ENCODE results near the gene USP30. TPM values are rescaled to one million over a fixed set of nuclear protein-coding genes. Genes with fewer than 3 reads are reported as not detected.
A peak's percentile ranks its signal among the peaks of the same experiment; 100 is the strongest.

Gene USP30
- total and polyA plus RNA-seq, 9 of the 15 experiments (the other 6 are each of a cell fraction or from before 2014, with no cell fraction given), result 1.4 to 15.2 (median 7.0) TPM

GRCh38 chr12:109120095-109120494 lies 67.7 kb downstream of the USP30 start:
- FAIRE-seq (no peak), ATAC-seq (no peak), DNase-seq (ENCODE audit: extremely low read depth in 1 of 4, low spot score in 3 of 4) (no peak)
- Histone ChIP-seq H3K9ac (ENCODE audit: insufficient read depth in 1 of 2, low read depth in 2 of 2, low read length in 2 of 2) (no peak overlapping the region), H3K4me3 (no peak overlapping the region), H3K4me2 (ENCODE audit: insufficient read depth, low read length) (no peak overlapping the region), H4K20me1 (replicated peaks; ENCODE audit: control insufficient read depth, insufficient read depth, low read length) (no peaks in the 10 kb centered on the region), H3K9me1 (ENCODE audit: control insufficient read depth, insufficient read depth, low read length) (no peaks in the 10 kb centered on the region), H3K9me3 (replicated peaks; ENCODE audit: control insufficient read depth, insufficient read depth, low read depth, low read length) (no peaks in the 10 kb centered on the region), H3K79me2 (ENCODE audit: control insufficient read depth, insufficient read depth, low read length) (no peaks in the 10 kb centered on the region), H3K4me1 (replicated peaks in 1 of 2; ENCODE audit: control insufficient read depth in 2 of 2, insufficient read depth in 2 of 2, low read length in 2 of 2) (peaks cover 0 to 7% of the 10 kb centered on the region in 2 experiments; a peak in 2 of 5 replicates), H3K27ac (ENCODE audit: extremely low read depth, low read depth, low read length) (no peak overlapping the region), H3K36me3 (ENCODE audit: control insufficient read depth, insufficient read depth, low read length) (no peaks in the 10 kb centered on the region), H2AFZ (ENCODE audit: low read depth, low read length) (no peak overlapping the region), H3K27me3 (ENCODE audit: control insufficient read depth in 2 of 2, insufficient read depth in 2 of 2, low read length in 2 of 2) (peaks cover 0 to 5% of the 10 kb centered on the region in 2 experiments; a peak in 3 of 5 replicates)
- BruUV-seq (replicated peaks), result no TSS peak
- ChIA-PET POLR2A (interaction anchor here (0.5 to 0.7 kb wide), 2 partner anchors 38 to 124 kb away, joined by 3 read pairs; no protein-coding TSS in a partner anchor), CTCF (ENCODE audit: low intra/inter-chr PET ratio) (no interaction called here)
- WGBS (ENCODE audit: insufficient coverage, low coverage, missing lambda C conversion rate), result 14% methylated on average over 2 of the region's 2 CpGs
- TF ChIP-seq ZNF239 (CRISPR knock-in tag; IDR thresholded peaks at IDR 0.05), result peak; percentile 99
- peak; percentile 25 for TF ChIP-seq RBM25 (IDR thresholded peaks at IDR 0.05; ENCODE audit: low read depth, low read length, severe bottlenecking)
- TF ChIP-seq HIVEP1 (CRISPR knock-in tag; IDR thresholded peaks at IDR 0.05), result no peak
- TF ChIP-seq XRCC5 (IDR thresholded peaks at IDR 0.05; ENCODE audit: low read depth, low read length), result no peak
- TF ChIP-seq CGGBP1 (CRISPR knock-in tag; IDR thresholded peaks at IDR 0.05), result no peak
- no peak for TF ChIP-seq POLR2H (tag; IDR thresholded peaks at IDR 0.05; ENCODE audit: low read depth)
- in situ Hi-C loops (cut with MboI) (no loop called here), intact Hi-C loops (cut with micrococcal nuclease) (no loop called here)

- FAIRE-seq, result no peak
- Histone ChIP-seq H3K79me2 (ENCODE audit: control insufficient read depth, insufficient read depth, low read length) (no peaks in the 10 kb centered on the region), H3K27ac (ENCODE audit: extremely low read depth, low read depth, low read length) (no peak overlapping the region), H3K36me3 (ENCODE audit: control insufficient read depth, insufficient read depth, low read length) (no peaks in the 10 kb centered on the region), H3K4me3 (no peak overlapping the region), H3K9me3 (replicated peaks; ENCODE audit: control insufficient read depth, insufficient read depth, low read depth, low read length) (no peaks in the 10 kb centered on the region), H4K20me1 (replicated peaks; ENCODE audit: control insufficient read depth, insufficient read depth, low read length) (no peaks in the 10 kb centered on the region), H3K9me1 (ENCODE audit: control insufficient read depth, insufficient read depth, low read length) (no peaks in the 10 kb centered on the region), H3K4me2 (ENCODE audit: insufficient read depth, low read length) (no peak overlapping the region), H3K27me3 (ENCODE audit: control insufficient read depth in 2 of 2, insufficient read depth in 2 of 2, low read length in 2 of 2) (peaks cover under 1 to 5% of the 10 kb centered on the region in 2 experiments; a peak in 3 of 5 replicates), H3K9ac (ENCODE audit: insufficient read depth in 1 of 2, low read depth in 2 of 2, low read length in 2 of 2) (no peak overlapping the region), H2AFZ (ENCODE audit: low read depth, low read length) (no peak overlapping the region), H3K4me1 (replicated peaks in 1 of 2; ENCODE audit: control insufficient read depth in 2 of 2, insufficient read depth in 2 of 2, low read length in 2 of 2) (peaks cover 0 to 7% of the 10 kb centered on the region in 2 experiments; a peak in 2 of 5 replicates)
- in situ Hi-C loops (cut with MboI) (no loop called here), intact Hi-C loops (cut with micrococcal nuclease) (no loop called here)
- POLR2A ChIA-PET, result interaction anchor here (0.5 kb wide), 1 partner anchor 38 kb away, joined by 3 read pairs; no protein-coding TSS in a partner anchor
- no TSS peak for BruUV-seq (replicated peaks)
- WGBS (ENCODE audit: insufficient coverage, low coverage, missing lambda C conversion rate), result 13% methylated on average over 4 of the region's 4 CpGs
- DNase-seq (ENCODE audit: extremely low read depth in 1 of 4, low spot score in 3 of 4), result no peak
- no peak for ATAC-seq
- CTCF ChIA-PET (ENCODE audit: low intra/inter-chr PET ratio), result no interaction called here
- TF ChIP-seq NR1H2 (CRISPR knock-in tag; IDR thresholded peaks at IDR 0.05) (no peak), POLR2H (tag; IDR thresholded peaks at IDR 0.05; ENCODE audit: low read depth) (no peak), MIER1 (IDR thresholded peaks at IDR 0.05; ENCODE audit: low read depth) (no peak), RFX7 (CRISPR knock-in tag; IDR thresholded peaks at IDR 0.05) (no peak), ZNF354B (CRISPR knock-in tag; IDR thresholded peaks at IDR 0.05) (no peak), MTA1 (IDR thresholded peaks at IDR 0.05; ENCODE audit: borderline replicate concordance) (no peak), TFAP4 (CRISPR knock-in tag; IDR thresholded peaks at IDR 0.05; ENCODE audit: borderline replicate concordance) (no peak), CHAMP1 (IDR thresholded peaks at IDR 0.05) (no peak)
Observed at GRCh38 chr12:109120557-109120956, 68.2 kb downstream of the USP30 start.

Data from K562 (cell line).